Measurements from ENCODE around the gene COQ8A. TPM values are rescaled to one million over a fixed set of nuclear protein-coding genes. Genes with fewer than 3 reads are reported as not detected.

Gene COQ8A
- total RNA-seq, 1 donor = 8.4 TPM

DNA sequence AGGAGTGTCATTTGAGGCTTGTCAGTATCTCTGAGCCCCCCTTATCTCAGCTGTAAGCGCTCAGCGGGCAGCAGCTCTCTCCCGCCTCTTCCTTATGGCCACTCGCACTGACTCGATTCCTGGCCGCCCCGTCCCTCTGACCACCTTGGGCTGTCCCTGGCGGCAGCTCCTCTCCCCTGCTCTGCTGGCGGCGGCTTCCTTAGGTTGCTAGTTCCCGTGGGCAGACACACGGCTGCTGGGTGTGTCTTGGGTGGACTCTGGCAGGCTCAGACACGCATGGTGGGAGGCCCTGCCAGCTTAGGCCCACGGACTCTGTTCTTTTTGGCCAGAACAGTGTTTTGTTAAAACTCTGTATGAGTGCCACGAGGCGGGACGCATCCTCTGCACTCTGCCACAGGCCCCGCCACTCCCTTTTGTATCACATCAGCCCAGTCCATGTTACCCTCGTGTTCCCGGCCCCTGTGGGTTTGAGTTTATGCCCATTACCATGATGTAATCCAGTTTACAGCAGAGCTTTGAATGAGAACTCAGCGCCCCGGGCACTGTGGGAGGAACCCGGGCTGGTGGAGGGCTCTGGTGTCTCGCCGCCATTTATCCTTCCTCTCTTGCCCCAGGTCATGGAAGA is 45.9 kb downstream of the COQ8A start:
- H3K4me3 ChIP-seq (ENCODE audit: low read depth, low read length) = no peak overlapping the region
- TF ChIP-seq, protein P1, sequence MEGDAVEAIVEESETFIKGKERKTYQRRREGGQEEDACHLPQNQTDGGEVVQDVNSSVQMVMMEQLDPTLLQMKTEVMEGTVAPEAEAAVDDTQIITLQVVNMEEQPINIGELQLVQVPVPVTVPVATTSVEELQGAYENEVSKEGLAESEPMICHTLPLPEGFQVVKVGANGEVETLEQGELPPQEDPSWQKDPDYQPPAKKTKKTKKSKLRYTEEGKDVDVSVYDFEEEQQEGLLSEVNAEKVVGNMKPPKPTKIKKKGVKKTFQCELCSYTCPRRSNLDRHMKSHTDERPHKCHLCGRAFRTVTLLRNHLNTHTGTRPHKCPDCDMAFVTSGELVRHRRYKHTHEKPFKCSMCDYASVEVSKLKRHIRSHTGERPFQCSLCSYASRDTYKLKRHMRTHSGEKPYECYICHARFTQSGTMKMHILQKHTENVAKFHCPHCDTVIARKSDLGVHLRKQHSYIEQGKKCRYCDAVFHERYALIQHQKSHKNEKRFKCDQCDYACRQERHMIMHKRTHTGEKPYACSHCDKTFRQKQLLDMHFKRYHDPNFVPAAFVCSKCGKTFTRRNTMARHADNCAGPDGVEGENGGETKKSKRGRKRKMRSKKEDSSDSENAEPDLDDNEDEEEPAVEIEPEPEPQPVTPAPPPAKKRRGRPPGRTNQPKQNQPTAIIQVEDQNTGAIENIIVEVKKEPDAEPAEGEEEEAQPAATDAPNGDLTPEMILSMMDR (IDR thresholded peaks at IDR 0.05; ENCODE audit: insufficient read depth, low read length) = no peak

DNA sequence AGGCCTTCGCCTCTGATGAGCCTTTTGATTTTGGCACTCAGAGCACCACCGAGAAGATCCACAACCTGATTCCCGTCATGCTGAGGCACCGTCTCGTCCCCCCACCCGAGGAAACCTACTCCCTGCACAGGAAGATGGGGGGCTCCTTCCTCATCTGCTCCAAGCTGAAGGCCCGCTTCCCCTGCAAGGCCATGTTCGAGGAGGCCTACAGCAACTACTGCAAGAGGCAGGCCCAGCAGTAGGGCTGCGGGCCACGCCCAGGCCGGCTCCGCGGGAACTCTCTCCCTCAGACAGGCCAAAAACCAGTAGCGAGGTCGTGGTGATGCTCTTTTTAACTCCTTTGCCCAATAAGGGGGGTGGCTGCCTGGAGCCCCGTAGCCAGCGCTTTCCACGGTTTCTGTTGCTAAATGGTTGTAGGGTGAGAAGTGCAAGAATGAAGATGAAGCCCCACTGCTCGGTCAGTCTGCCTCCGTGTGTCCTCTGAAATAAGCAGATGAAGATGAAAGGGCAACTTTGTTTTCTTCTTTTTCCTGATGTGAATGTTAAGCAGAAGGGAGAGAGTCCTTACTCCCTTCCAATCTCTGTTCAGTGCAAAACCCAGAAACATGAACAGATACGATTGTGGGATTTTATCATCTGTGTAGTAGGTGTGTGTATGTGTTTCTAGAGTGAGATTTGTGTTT is 46.5 kb downstream of the COQ8A start:
- no peak overlapping the region for H3K4me3 ChIP-seq (ENCODE audit: low read depth, low read length)
- TF ChIP-seq, protein P1 (IDR thresholded peaks at IDR 0.05; ENCODE audit: insufficient read depth, low read length) = no peak
- no peak for DNase-seq (ENCODE audit: low read depth)

More for the DNA sequence above, 45.9 kb downstream of the COQ8A start:
- no peak for DNase-seq (ENCODE audit: low read depth)

DNA sequence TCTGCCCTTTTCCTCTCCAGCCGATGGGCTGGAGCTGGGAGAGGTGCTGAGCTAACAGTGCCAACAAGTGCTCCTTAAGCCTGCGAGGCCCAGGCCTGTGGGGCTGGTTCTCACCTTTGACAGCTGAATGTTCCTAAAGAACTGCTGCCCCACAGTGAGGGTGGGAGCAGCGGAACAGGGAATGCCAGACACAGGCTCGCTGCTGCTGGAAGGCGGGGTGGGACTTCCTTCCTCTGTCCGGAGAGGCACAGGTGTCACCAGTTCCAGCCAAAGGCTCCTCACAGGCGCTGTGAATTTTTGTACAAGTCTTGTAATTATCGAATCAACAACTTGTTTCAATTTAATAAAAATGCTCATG is 47.1 kb downstream of the COQ8A start:
- DNase-seq (ENCODE audit: low read depth) = no peak
- TF ChIP-seq, protein P1 (IDR thresholded peaks at IDR 0.05; ENCODE audit: insufficient read depth, low read length) = no peak
- no peak overlapping the region for H3K4me3 ChIP-seq (ENCODE audit: low read depth, low read length)

DNA sequence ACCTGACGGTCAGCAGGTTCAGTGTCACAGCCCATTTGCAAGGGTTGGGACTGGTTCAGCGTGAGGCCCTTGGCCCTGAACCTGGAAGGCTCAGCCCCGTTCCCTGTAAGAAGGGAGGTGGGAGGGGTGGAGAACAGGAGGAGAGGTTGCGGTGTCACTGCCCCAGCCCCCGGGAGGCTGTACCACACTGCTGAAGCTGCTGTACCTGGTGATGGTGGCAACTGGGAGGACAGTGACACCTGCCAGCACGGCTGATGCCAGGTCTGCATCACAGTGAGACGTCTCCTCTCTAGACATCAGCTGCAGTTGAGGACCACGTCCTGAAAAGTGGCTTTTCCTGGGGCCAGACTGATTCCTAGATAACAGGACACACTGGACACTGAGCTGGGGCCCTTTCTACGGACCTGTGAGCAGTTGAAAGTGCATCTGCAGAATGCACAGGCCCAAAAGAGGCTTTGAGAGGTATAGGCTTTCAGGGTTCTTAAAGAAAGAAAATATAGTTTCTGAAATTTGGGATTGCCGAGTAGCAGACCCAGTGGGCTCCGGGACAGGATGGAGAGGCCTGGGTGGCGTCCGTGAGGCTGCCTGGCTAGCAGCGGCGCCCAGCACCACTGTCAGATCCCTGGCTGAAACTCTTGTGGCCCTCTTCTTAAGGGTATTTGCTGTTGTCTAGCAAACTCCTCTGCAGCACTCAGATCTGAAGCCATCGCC is 47.7 kb downstream of the COQ8A start:
- no peak for DNase-seq (ENCODE audit: low read depth)
- TF ChIP-seq, protein P1 (IDR thresholded peaks at IDR 0.05; ENCODE audit: insufficient read depth, low read length) = no peak

DNA sequence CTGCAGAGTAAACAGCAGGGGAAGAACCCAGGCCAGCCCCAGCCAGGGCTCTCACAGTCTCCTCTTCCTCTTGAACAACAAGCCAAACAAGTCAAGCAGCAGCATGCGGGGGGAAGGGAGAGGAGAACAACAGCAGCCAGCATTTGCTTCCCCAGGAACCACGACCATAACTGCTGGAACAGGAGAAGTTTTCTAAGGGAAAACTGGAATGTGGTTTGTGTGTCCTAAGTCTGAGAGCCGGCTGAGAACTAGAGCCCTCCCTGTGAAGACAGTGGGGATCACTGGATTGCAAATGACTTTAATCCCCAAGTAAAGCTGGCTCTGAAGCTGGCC is 48.2 kb downstream of the COQ8A start:
- TF ChIP-seq, protein P1 (IDR thresholded peaks at IDR 0.05; ENCODE audit: insufficient read depth, low read length) = no peak
- no peak overlapping the region for H3K4me3 ChIP-seq (ENCODE audit: low read depth, low read length)
- DNase-seq (ENCODE audit: low read depth) = no peak

More for the DNA sequence above, 47.7 kb downstream of the COQ8A start:
- H3K4me3 ChIP-seq (ENCODE audit: low read depth, low read length) = no peak overlapping the region

DNA sequence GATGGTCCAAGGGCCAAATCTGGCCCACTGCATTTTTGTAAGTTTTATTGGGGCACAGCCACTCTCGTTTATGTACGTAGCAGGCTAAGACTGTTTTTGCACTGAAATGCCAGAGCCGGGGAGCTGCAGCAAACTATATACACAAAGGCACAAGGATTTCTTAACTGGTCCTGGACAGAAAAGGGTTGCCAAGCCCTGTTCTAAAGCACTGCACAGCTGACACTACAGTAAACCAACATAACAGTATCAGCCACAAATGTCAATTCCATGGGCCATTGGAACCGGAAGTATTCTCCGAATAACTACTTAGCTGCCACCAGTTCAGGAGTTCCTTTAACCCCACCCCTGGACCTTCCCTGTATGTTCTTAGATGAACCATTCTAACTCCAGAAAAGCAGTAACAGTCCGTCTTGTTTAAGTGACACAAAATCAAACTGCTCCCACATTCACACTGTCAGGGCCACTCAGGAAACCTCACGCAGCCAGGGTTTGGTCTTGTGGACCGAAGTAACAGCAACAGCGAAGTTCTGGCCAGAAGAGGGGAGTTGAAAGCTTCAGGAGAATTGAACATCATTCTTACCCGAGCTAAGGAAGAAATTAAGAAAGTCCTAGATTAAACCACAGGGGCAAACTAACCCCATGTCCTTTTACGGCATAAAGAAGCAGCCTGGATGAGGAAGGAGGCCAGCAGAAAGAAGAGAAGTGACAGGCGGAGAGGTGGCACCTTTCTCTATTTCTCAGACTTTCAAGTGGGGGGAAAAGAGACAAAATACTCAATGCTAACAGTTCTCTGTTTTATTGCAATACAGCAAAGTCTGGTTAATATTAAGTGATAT is 49.2 kb downstream of the COQ8A start:
- no peak overlapping the region for H3K4me3 ChIP-seq (ENCODE audit: low read depth, low read length)
- TF ChIP-seq, protein P1 (IDR thresholded peaks at IDR 0.05; ENCODE audit: insufficient read depth, low read length) = no peak
- no peak for DNase-seq (ENCODE audit: low read depth)

Data from fibroblast of the aortic adventitia (primary cell).